Measurements from ENCODE around the gene COMMD1. TPM values are rescaled to one million over a fixed set of nuclear protein-coding genes. Genes with fewer than 3 reads are reported as not detected.

Gene COMMD1
- total and polyA plus RNA-seq, 2 experiments from 2014 or later = 30.5 to 71.1 TPM

DNA sequence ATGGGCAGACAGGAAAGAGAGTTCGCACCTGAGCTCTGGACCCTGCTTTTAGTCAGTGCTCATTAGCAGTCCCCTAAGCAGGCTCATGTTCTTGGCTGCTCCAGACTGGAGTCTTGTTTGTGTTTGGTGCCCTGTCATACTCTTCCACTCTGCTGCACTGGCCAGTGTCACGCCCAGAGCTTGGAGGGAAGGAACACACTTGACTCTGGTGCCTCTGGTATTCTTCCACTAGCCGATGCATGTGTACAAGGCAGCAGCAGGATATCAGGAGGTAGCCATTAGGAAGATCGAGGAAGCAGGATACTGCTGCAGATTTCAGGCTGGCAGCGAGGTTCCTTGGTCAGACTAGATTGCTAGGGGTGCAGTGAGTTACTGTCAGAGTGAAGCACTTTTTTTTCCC, 209.1 kb downstream of the COMMD1 start:
- Histone ChIP-seq H3K4me1 (ENCODE audit: insufficient read depth) (peaks cover 25% of the 10 kb centered on the region), H3K9me3 (ENCODE audit: low read depth) (no peaks in the 10 kb centered on the region), H4K20me1 (ENCODE audit: insufficient read depth, poor library complexity, severe bottlenecking) (no peaks in the 10 kb centered on the region), H3K9me2 (replicated peaks; ENCODE audit: insufficient read depth) (no peaks in the 10 kb centered on the region), H3K79me2 (no peaks in the 10 kb centered on the region), H3K4me2 (no peak overlapping the region), H3K4me3 (no peak overlapping the region), H3K27me3 (no peaks in the 10 kb centered on the region), H3K36me3 (replicated peaks; ENCODE audit: insufficient read depth, low read depth) (no peaks in the 10 kb centered on the region), H3K27ac (no peak overlapping the region), H2AFZ (no peak overlapping the region)
- DNase-seq (ENCODE audit: low spot score) = no peak
- TF ChIP-seq EZH2 (IDR thresholded peaks at IDR 0.05; ENCODE audit: borderline replicate concordance) (no peak), EZH2phosphoT487 (IDR thresholded peaks at IDR 0.05; ENCODE audit: low read depth, severe bottlenecking, unreplicated experiment) (no peak)
- TF ChIP-seq, protein P1, sequence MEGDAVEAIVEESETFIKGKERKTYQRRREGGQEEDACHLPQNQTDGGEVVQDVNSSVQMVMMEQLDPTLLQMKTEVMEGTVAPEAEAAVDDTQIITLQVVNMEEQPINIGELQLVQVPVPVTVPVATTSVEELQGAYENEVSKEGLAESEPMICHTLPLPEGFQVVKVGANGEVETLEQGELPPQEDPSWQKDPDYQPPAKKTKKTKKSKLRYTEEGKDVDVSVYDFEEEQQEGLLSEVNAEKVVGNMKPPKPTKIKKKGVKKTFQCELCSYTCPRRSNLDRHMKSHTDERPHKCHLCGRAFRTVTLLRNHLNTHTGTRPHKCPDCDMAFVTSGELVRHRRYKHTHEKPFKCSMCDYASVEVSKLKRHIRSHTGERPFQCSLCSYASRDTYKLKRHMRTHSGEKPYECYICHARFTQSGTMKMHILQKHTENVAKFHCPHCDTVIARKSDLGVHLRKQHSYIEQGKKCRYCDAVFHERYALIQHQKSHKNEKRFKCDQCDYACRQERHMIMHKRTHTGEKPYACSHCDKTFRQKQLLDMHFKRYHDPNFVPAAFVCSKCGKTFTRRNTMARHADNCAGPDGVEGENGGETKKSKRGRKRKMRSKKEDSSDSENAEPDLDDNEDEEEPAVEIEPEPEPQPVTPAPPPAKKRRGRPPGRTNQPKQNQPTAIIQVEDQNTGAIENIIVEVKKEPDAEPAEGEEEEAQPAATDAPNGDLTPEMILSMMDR (IDR thresholded peaks at IDR 0.05; ENCODE audit: poor library complexity) = no peak
- WGBS (ENCODE audit: low lambda C conversion rate, missing lambda C conversion rate) = 70% methylated on average over 5 of the region's 5 CpGs

DNA sequence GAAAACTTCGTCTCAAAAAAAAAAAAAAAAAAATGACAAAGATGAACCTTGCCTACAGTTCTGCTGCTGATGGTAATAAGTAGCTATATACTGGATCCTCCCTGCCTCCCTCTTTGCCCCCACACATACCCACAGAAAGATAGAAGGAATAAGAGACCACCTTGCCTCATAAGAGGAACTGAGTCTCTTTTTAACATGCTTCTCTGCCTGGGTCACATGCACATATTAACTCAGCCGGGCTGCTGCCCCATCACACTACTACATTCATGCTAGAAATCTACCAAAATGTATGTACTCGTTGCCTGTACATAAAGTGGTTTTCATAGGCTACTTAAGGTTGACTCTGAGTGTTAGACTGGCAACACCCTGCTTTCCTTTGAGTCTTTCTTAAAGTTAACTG, 211.5 kb downstream of the COMMD1 start:
- DNase-seq (ENCODE audit: low spot score) = no peak
- Histone ChIP-seq H4K20me1 (ENCODE audit: insufficient read depth, poor library complexity, severe bottlenecking) (no peaks in the 10 kb centered on the region), H3K79me2 (no peaks in the 10 kb centered on the region), H3K4me2 (no peak overlapping the region), H3K9me3 (ENCODE audit: low read depth) (no peaks in the 10 kb centered on the region), H3K27me3 (no peaks in the 10 kb centered on the region), H3K36me3 (replicated peaks; ENCODE audit: insufficient read depth, low read depth) (no peaks in the 10 kb centered on the region), H2AFZ (no peak overlapping the region), H3K4me3 (no peak overlapping the region), H3K9me2 (replicated peaks; ENCODE audit: insufficient read depth) (no peaks in the 10 kb centered on the region), H3K27ac (no peak overlapping the region), H3K4me1 (ENCODE audit: insufficient read depth) (peaks cover 5% of the 10 kb centered on the region)
- WGBS (ENCODE audit: low lambda C conversion rate, missing lambda C conversion rate) = 94% methylated on average over 3 of the region's 3 CpGs
- TF ChIP-seq, protein P1 (IDR thresholded peaks at IDR 0.05; ENCODE audit: poor library complexity) = no peak
- no peak for TF ChIP-seq EZH2 (IDR thresholded peaks at IDR 0.05; ENCODE audit: borderline replicate concordance)
- TF ChIP-seq EZH2phosphoT487 (IDR thresholded peaks at IDR 0.05; ENCODE audit: low read depth, severe bottlenecking, unreplicated experiment) = no peak

DNA sequence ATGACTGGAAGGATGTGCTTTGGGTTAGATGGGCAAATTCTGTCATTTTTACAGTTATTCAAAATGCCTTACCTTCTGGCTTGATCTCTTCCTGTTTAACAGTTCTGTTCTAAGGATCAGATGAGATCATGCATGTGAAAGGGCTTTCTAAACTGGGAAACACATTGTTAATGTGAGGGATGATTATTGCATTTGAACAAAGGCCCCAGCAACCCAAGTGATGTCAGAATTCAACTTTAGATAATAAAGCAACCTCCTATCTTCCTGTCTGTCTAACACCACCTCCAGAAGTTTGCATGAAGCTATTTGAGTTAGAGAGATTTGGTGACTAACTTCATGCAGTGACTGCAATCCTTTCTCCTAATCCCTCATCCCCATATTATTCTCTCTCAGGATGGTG, 212.7 kb downstream of the COMMD1 start:
- H4K20me1 ChIP-seq (ENCODE audit: insufficient read depth, poor library complexity, severe bottlenecking) = no peaks in the 10 kb centered on the region
- H3K27me3 ChIP-seq = no peaks in the 10 kb centered on the region
- no peak overlapping the region for H2AFZ ChIP-seq
- no peak overlapping the region for H3K27ac ChIP-seq
- no peaks in the 10 kb centered on the region for H3K9me3 ChIP-seq (ENCODE audit: low read depth)
- no peak overlapping the region for H3K4me2 ChIP-seq
- H3K4me1 ChIP-seq (ENCODE audit: insufficient read depth) = no peaks in the 10 kb centered on the region
- H3K9me2 ChIP-seq (replicated peaks; ENCODE audit: insufficient read depth) = no peaks in the 10 kb centered on the region
- H3K36me3 ChIP-seq (replicated peaks; ENCODE audit: insufficient read depth, low read depth) = no peaks in the 10 kb centered on the region
- no peak for DNase-seq (ENCODE audit: low spot score)
- TF ChIP-seq EZH2 (IDR thresholded peaks at IDR 0.05; ENCODE audit: borderline replicate concordance) (no peak), EZH2phosphoT487 (IDR thresholded peaks at IDR 0.05; ENCODE audit: low read depth, severe bottlenecking, unreplicated experiment) (no peak)
- TF ChIP-seq, protein P1 (IDR thresholded peaks at IDR 0.05; ENCODE audit: poor library complexity) = no peak
- H3K4me3 ChIP-seq = no peak overlapping the region
- no peaks in the 10 kb centered on the region for H3K79me2 ChIP-seq

Measured in hepatocyte (in vitro differentiated cells).